Endometrial microvascular endothelial cells (primary cell): ENCODE results near the gene TBCK. TPM values are rescaled to one million over a fixed set of nuclear protein-coding genes. Genes with fewer than 3 reads are reported as not detected.

Experiments
- total RNA-seq: library from RNA; depleted of rRNA; stranded (reverse); fragments of >200 nt; gene quantifications from one replicate; pipeline ENCODE4 v1.2.3, GENCODE V29; 2015; ENCODE audit errors: inconsistent ontology term

Gene TBCK
- total RNA-seq, 1 donor from 2014 or later: 19.7 TPM

Other genes starting within 250 kb of the TBCK start
- gene AIMP1, start 341 bp upstream of the TBCK start, total RNA-seq: 25.5 TPM
- gene GIMD1, start 52.6 kb upstream of the TBCK start, total RNA-seq: not detected